ENCODE measurements around the gene CDKN2AIPNL.

- TF ChIP-seq POLR2A (IDR thresholded peaks at IDR 0.05) = no peak
- TF ChIP-seq, protein P1, sequence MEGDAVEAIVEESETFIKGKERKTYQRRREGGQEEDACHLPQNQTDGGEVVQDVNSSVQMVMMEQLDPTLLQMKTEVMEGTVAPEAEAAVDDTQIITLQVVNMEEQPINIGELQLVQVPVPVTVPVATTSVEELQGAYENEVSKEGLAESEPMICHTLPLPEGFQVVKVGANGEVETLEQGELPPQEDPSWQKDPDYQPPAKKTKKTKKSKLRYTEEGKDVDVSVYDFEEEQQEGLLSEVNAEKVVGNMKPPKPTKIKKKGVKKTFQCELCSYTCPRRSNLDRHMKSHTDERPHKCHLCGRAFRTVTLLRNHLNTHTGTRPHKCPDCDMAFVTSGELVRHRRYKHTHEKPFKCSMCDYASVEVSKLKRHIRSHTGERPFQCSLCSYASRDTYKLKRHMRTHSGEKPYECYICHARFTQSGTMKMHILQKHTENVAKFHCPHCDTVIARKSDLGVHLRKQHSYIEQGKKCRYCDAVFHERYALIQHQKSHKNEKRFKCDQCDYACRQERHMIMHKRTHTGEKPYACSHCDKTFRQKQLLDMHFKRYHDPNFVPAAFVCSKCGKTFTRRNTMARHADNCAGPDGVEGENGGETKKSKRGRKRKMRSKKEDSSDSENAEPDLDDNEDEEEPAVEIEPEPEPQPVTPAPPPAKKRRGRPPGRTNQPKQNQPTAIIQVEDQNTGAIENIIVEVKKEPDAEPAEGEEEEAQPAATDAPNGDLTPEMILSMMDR (IDR thresholded peaks at IDR 0.05) = no peak
Measured at GRCh38 chr5:134423376-134423775, 11.7 kb upstream of the CDKN2AIPNL start.
